ENCODE data around the gene TARS3.

GRCh38 chr15:101718896-101719295 is 5.4 kb downstream of the TARS3 start:
- no peak for TF ChIP-seq POLR2AphosphoS5 (IDR thresholded peaks at IDR 0.05; ENCODE audit: low read depth, low read length)
- no peak for TF ChIP-seq POLR2A (IDR thresholded peaks at IDR 0.05; ENCODE audit: low read depth, low read length)
